ENCODE measurements around the gene TAGLN2. TPM values are rescaled to one million over a fixed set of nuclear protein-coding genes. Genes with fewer than 3 reads are reported as not detected.

Gene TAGLN2
- polyA plus RNA-seq, 1 experiment = 745 TPM

GRCh38 chr1:159918352-159919200 lies 6.7 kb downstream of the TAGLN2 start:
- no peak for DNase-seq (ENCODE audit: low read depth)
- Histone ChIP-seq H3K27me3 (ENCODE audit: control insufficient read depth, insufficient read depth, low read length) (no peaks in the 10 kb centered on the region), H3K36me3 (ENCODE audit: control insufficient read depth, insufficient read depth, low read length) (peaks cover 21% of the 10 kb centered on the region), H3K4me3 (ENCODE audit: low read depth, low read length) (no peak overlapping the region)
- TF ChIP-seq CTCF (IDR thresholded peaks at IDR 0.05; ENCODE audit: insufficient read depth, low read depth, low read length) = no peak
- ChIA-PET POLR2A (no interaction called here), CTCF (interaction anchor here (0.6 to 4.3 kb wide), 2 partner anchors 20 to 88 kb away, joined by 3 to 22 read pairs; no protein-coding TSS in a partner anchor)

- DNase-seq (ENCODE audit: low read depth) = no peak
- Histone ChIP-seq H3K36me3 (ENCODE audit: control insufficient read depth, insufficient read depth, low read length) (peaks cover 21% of the 10 kb centered on the region), H3K27me3 (ENCODE audit: control insufficient read depth, insufficient read depth, low read length) (no peaks in the 10 kb centered on the region), H3K4me3 (ENCODE audit: low read depth, low read length) (no peak overlapping the region)
- CTCF ChIA-PET = interaction anchor here (4.3 kb wide), 1 partner anchor 89 kb away, joined by 22 read pairs; no protein-coding TSS in a partner anchor
- TF ChIP-seq CTCF (IDR thresholded peaks at IDR 0.05; ENCODE audit: insufficient read depth, low read depth, low read length) = no peak
- POLR2A ChIA-PET = no interaction called here
Observed at GRCh38 chr1:159917533-159918351, 7.6 kb downstream of the TAGLN2 start.

GRCh38 chr1:159916242-159917051 lies 8.9 kb downstream of the TAGLN2 start:
- Histone ChIP-seq H3K27me3 (ENCODE audit: control insufficient read depth, insufficient read depth, low read length) (no peaks in the 10 kb centered on the region), H3K4me3 (ENCODE audit: low read depth, low read length) (no peak overlapping the region), H3K36me3 (ENCODE audit: control insufficient read depth, insufficient read depth, low read length) (peaks cover 21% of the 10 kb centered on the region)
- CTCF ChIA-PET = interaction anchor here (1.0 to 4.3 kb wide), 7 partner anchors 10 to 118 kb away, joined by 3 to 22 read pairs (median 3); no protein-coding TSS in a partner anchor
- DNase-seq (ENCODE audit: low read depth) = no peak
- no peak for TF ChIP-seq CTCF (IDR thresholded peaks at IDR 0.05; ENCODE audit: insufficient read depth, low read depth, low read length)
- POLR2A ChIA-PET = no interaction called here

- no peaks in the 10 kb centered on the region for H3K27me3 ChIP-seq (ENCODE audit: control insufficient read depth, insufficient read depth, low read length)
- POLR2A ChIA-PET = no interaction called here
- peaks cover 21% of the 10 kb centered on the region for H3K36me3 ChIP-seq (ENCODE audit: control insufficient read depth, insufficient read depth, low read length)
- no peak for TF ChIP-seq CTCF (IDR thresholded peaks at IDR 0.05; ENCODE audit: insufficient read depth, low read depth, low read length)
- no peak for DNase-seq (ENCODE audit: low read depth)
- H3K4me3 ChIP-seq (ENCODE audit: low read depth, low read length) = no peak overlapping the region
- CTCF ChIA-PET = interaction anchor here (1.0 to 4.3 kb wide), 8 partner anchors 11 to 117 kb away, joined by 3 to 22 read pairs (median 3); no protein-coding TSS in a partner anchor
Observed at GRCh38 chr1:159915571-159916241, 9.6 kb downstream of the TAGLN2 start.

All from BJ (cell line).